HEK293T (cell line): ENCODE measurements around the gene TSKU.

Experiments
- CTCF ChIA-PET: fragments of 350-600 bp; formaldehyde crosslinking; extraction: SDS; loops from one replicate; lab custom pipeline; 2021; ENCODE audit warnings: antibody characterized with exemption, inconsistent platforms; lab: Yijun Ruan, JAX
- POLR2A ChIA-PET: fragments of 350-600 bp; formaldehyde crosslinking; extraction: SDS; loops from one replicate; lab custom pipeline; 2020; ENCODE audit warnings: antibody characterized with exemption, inconsistent platforms; lab: Yijun Ruan, JAX
- DNase-seq: peaks from one replicate; pipeline ENCODE4 v3.0.0; 2012; ENCODE audit warnings: mixed read lengths; ENCODE audit errors: extremely low spot score
- ARNT ChIP-seq: fragments of 450-650 bp; IDR thresholded peaks from 2 replicates; pipeline ENCODE4 v1.6.1; 2017; ENCODE audit warnings: mild to moderate bottlenecking
- BHLHE40 ChIP-seq: fragments of 450-650 bp; IDR thresholded peaks from 2 replicates; pipeline ENCODE4 v1.6.1; 2016; ENCODE audit warnings: mild to moderate bottlenecking, moderate library complexity, borderline replicate concordance
- CTBP1 ChIP-seq: fragments of 450-650 bp; IDR thresholded peaks from 2 replicates; pipeline ENCODE4 v1.6.1; 2016; ENCODE audit warnings: borderline replicate concordance
- ELF4 ChIP-seq: fragments of 450-650 bp; IDR thresholded peaks from 2 replicates; pipeline ENCODE4 v1.6.1; 2017; ENCODE audit warnings: antibody characterized with exemption
- FOXA1 ChIP-seq: fragments of 450-650 bp; IDR thresholded peaks from 2 replicates; pipeline ENCODE4 v1.6.1; 2016; ENCODE audit warnings: mild to moderate bottlenecking
- FOXK2 ChIP-seq: fragments of 450-650 bp; IDR thresholded peaks from 2 replicates; pipeline ENCODE4 v1.6.1; 2016; ENCODE audit warnings: mild to moderate bottlenecking
- FOXM1 ChIP-seq: fragments of 450-650 bp; IDR thresholded peaks from 2 replicates; pipeline ENCODE4 v1.6.1; 2017; ENCODE audit warnings: mild to moderate bottlenecking, borderline replicate concordance
- HDGF ChIP-seq: fragments of 450-650 bp; IDR thresholded peaks from 2 replicates; pipeline ENCODE4 v1.6.1; 2017; ENCODE audit warnings: antibody characterized with exemption, borderline replicate concordance
- L3MBTL2 ChIP-seq: fragments of 450-650 bp; conservative IDR thresholded peaks from 2 replicates; pipeline ENCODE4 v1.6.1; 2016; ENCODE audit warnings: mild to moderate bottlenecking
- LEF1 ChIP-seq: fragments of 450-650 bp; IDR thresholded peaks from 2 replicates; pipeline ENCODE4 v1.6.1; 2017; ENCODE audit warnings: mild to moderate bottlenecking, borderline replicate concordance
- NFRKB ChIP-seq: fragments of 450-650 bp; IDR thresholded peaks from 2 replicates; pipeline ENCODE4 v1.6.1; 2016; ENCODE audit warnings: mild to moderate bottlenecking, moderate library complexity
- PKNOX1 ChIP-seq: fragments of 450-650 bp; IDR thresholded peaks from 2 replicates; pipeline ENCODE4 v1.6.1; 2016
- SP1 ChIP-seq: fragments of 450-650 bp; IDR thresholded peaks from 2 replicates; pipeline ENCODE4 v1.6.1; 2017
- SUZ12 ChIP-seq: fragments of 450-650 bp; IDR thresholded peaks from 2 replicates; pipeline ENCODE4 v1.6.1; 2016; ENCODE audit warnings: mild to moderate bottlenecking
- TARDBP ChIP-seq: fragments of 450-650 bp; IDR thresholded peaks from 2 replicates; pipeline ENCODE4 v1.6.1; 2016
- ZNF384 ChIP-seq: fragments of 450-650 bp; IDR thresholded peaks from 2 replicates; pipeline ENCODE4 v1.6.1; 2016

TSKU gene

DNA sequence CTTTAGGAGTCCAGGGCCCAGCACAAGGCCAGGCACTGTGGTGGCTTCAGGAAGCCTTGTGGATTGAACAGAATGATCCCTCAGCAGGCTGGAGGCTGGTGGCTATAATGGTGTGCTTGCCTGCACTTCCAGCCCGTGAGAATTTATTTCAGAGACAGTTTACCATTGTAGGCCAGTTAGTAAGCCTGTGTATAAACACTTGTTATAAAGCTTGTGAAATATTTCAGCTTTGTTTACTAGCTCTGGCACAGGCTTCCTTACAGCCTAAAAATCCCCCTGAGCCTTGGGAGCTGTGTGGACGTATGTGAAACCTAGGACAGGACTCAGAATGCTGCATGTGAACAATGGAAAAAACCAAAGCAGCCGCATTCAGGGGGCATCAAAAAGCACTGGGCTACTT, 51.0 kb downstream of the TSKU start:
- ChIA-PET CTCF (interaction anchor here (0.7 kb wide), 1 partner anchor 25 kb away, joined by 4 read pairs; no protein-coding TSS in a partner anchor), POLR2A (no interaction called here)
- TF ChIP-seq SUZ12 (no peak), FOXK2 (no peak), TARDBP (no peak), ARNT (no peak), LEF1 (no peak), FOXM1 (no peak)

DNA sequence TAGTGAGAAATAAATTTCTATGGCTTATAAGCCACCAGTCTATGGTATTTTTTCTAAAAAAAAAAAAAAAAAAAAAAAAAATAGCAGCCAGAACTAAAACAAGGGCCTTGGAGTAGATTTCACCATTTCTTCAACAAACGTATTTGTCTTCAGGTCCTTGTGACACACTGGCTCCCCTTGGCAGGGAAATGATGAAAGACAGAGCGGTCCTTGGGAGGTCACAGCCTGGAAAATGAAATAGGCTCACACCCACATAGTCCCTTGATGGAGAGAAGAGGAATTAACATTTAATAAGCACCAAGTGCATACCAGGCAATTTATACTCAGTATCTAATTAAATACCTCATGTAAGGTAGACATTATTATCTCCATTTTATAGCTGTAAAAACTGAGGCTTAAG, 51.9 kb downstream of the TSKU start:
- no peak for DNase-seq
- ChIA-PET CTCF (no interaction called here), POLR2A (no interaction called here)
- no peak for TF ChIP-seq ZNF384
- TF ChIP-seq BHLHE40: no peak
- TF ChIP-seq PKNOX1: no peak
- no peak for TF ChIP-seq SP1
- TF ChIP-seq ELF4: no peak
- no peak for TF ChIP-seq CTBP1
- no peak for TF ChIP-seq ARNT
- TF ChIP-seq TARDBP: no peak
- TF ChIP-seq LEF1: no peak
- no peak for TF ChIP-seq HDGF
- no peak for TF ChIP-seq FOXM1
- TF ChIP-seq FOXA1: no peak
- TF ChIP-seq NFRKB: no peak
- no peak for TF ChIP-seq FOXK2
- no peak for TF ChIP-seq SUZ12
- no peak for TF ChIP-seq L3MBTL2

More for the DNA sequence above, 51.0 kb downstream of the TSKU start:
- DNase-seq: no peak

DNA sequence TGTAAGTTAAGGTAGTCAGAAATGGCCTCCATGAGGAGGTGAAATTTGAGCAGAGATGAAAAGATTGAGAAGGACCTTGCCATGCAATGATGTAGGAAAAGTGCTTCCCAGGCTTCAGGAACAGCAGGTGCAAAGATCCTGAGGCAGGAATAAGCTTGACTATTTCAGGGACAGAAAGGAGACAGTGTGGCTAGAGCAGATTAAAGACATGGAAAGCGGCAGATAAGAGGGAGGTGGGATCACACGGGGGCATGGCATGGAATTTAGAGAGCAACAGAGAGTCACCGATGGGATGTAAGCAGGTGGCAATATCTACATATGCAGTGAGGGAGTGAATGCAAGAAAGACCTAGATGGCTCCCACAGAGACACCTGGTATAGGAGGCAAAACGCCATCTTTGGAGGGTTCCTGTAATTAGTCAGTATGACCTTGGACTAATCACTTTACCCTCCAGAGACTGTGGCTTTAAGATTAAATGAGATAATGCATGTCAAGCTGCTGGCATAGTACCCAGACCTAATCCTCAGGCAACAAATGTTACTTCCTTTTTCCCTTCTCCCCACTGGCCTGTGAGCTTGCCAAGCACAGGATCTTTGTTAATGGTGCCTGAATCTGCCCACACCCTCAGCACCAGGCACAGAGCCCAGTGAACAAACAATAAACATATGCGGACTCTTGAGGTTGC, 52.9 kb downstream of the TSKU start:
- ChIA-PET CTCF (no interaction called here), POLR2A (no interaction called here)

GRCh38 chr11:76836613-76837291, 53.6 kb downstream of the TSKU start:
- no peak for TF ChIP-seq FOXM1
- no peak for TF ChIP-seq SUZ12
- TF ChIP-seq L3MBTL2: no peak
- no peak for TF ChIP-seq ARNT
- TF ChIP-seq FOXA1: no peak
- no peak for TF ChIP-seq LEF1
- TF ChIP-seq HDGF: no peak
- TF ChIP-seq ELF4: no peak
- TF ChIP-seq BHLHE40: no peak
- TF ChIP-seq NFRKB: no peak
- TF ChIP-seq TARDBP: no peak
- TF ChIP-seq PKNOX1: no peak
- TF ChIP-seq ZNF384: no peak
- TF ChIP-seq CTBP1: no peak
- no peak for TF ChIP-seq FOXK2
- no peak for TF ChIP-seq SP1
- CTCF ChIA-PET: no interaction called here
- no peak for DNase-seq
- POLR2A ChIA-PET: no interaction called here

More for the DNA sequence above, 52.9 kb downstream of the TSKU start:
- no peak for DNase-seq
- TF ChIP-seq SP1 (no peak), PKNOX1 (no peak), FOXK2 (no peak)

GRCh38 chr11:76837696-76838677, 54.8 kb downstream of the TSKU start:
- POLR2A ChIA-PET: no interaction called here
- TF ChIP-seq L3MBTL2 (no peak), BHLHE40 (no peak), PKNOX1 (no peak), SP1 (no peak), FOXK2 (no peak), CTBP1 (no peak), FOXM1 (no peak), LEF1 (no peak), HDGF (no peak), NFRKB (no peak), ZNF384 (no peak), TARDBP (no peak), ARNT (no peak), FOXA1 (no peak), ELF4 (no peak), SUZ12 (no peak)
- DNase-seq: no peak
- CTCF ChIA-PET: no interaction called here
